Neural progenitor cell (in vitro differentiated cells): ENCODE data around the gene OR9A2.

Experiments used
- EZH2 ChIP-seq: fragments of 200-600 bp; sonication (generic); IDR thresholded peaks from 2 replicates; pipeline ENCODE4 v1.6.1; 2017; ENCODE audit warnings: antibody characterized with exemption, mild to moderate bottlenecking, moderate library complexity
- TF ChIP-seq, protein P1 (sequence below): fragments of 200-600 bp; sonication (generic); IDR thresholded peaks from 2 replicates; pipeline ENCODE4 v1.5.1; 2017; ENCODE audit warnings: antibody characterized with exemption, mild to moderate bottlenecking

DNA sequence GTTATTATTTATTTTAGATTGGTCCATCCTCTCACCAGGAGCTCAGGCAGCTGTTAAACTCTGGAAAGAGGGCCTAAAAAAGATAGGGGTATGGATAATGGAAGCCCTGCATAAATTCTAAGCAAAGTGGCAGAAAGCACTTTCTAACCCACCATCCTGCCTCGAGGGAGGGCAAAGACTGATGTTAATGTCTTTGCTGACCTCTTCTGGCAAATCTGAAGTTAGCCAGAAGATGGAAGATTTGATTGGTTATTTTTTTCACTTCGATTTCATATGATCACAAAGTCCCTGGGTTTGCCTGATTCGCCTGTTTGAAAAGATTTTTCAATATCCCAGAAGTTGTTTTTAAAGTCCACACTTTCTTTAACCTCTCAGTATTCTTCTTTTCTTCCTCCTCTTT lies 24.8 kb downstream of the OR9A2 start:
- no peak for TF ChIP-seq EZH2
- TF ChIP-seq, protein P1, sequence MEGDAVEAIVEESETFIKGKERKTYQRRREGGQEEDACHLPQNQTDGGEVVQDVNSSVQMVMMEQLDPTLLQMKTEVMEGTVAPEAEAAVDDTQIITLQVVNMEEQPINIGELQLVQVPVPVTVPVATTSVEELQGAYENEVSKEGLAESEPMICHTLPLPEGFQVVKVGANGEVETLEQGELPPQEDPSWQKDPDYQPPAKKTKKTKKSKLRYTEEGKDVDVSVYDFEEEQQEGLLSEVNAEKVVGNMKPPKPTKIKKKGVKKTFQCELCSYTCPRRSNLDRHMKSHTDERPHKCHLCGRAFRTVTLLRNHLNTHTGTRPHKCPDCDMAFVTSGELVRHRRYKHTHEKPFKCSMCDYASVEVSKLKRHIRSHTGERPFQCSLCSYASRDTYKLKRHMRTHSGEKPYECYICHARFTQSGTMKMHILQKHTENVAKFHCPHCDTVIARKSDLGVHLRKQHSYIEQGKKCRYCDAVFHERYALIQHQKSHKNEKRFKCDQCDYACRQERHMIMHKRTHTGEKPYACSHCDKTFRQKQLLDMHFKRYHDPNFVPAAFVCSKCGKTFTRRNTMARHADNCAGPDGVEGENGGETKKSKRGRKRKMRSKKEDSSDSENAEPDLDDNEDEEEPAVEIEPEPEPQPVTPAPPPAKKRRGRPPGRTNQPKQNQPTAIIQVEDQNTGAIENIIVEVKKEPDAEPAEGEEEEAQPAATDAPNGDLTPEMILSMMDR, result peak; percentile 58
